Gastroesophageal sphincter (tissue), 4 donors: ENCODE data around the gene NUP210. TPM values are rescaled to one million over a fixed set of nuclear protein-coding genes. Genes with fewer than 3 reads are reported as not detected.

Experiments
- ATAC-seq: fragments of 150-250 bp; one replicate; pipeline ENCODE4 v1.9.1; 2016; ENCODE audit warnings: mild to moderate bottlenecking, moderate library complexity
- H3K27ac ChIP-seq, 4 donors: fragments of 200-600 bp; sonication (generic) in 3 of 4; 1 replicate in 3 of 4; 2 replicates in 1 of 4; pipeline ENCODE4 v1.5.1; 2016 to 2019
- H3K27me3 ChIP-seq: fragments of 200-600 bp; sonication (generic); one replicate; pipeline ENCODE4 v1.5.1; 2019
- H3K36me3 ChIP-seq, 2 donors: fragments of 200-600 bp; sonication (generic); one replicate each; pipeline ENCODE4 v1.5.1; 2019; ENCODE audit warnings: control low read depth in 1 of 2
- H3K4me1 ChIP-seq, 3 donors: fragments of 200-600 bp; sonication (generic); 1 replicate in 2 of 3; 2 replicates in 1 of 3; pipeline ENCODE4 v1.5.1; 2016 to 2019; ENCODE audit warnings: control low read depth in 2 of 3
- H3K4me3 ChIP-seq, 2 donors: fragments of 200-600 bp; sonication (generic); one replicate each; pipeline ENCODE4 v1.5.1; 2019; ENCODE audit warnings: mild to moderate bottlenecking in 1 of 2, moderate library complexity in 1 of 2
- H3K9me3 ChIP-seq, 3 donors: fragments of 200-600 bp; sonication (generic); one replicate each; pipeline ENCODE4 v1.5.1; 2017 to 2019; ENCODE audit warnings: control low read depth in 2 of 3
- EP300 ChIP-seq: sonication (generic); formaldehyde crosslinking; IDR thresholded peaks from one replicate; pipeline ENCODE4 v1.6.1; 2017; ENCODE audit warnings: antibody characterized with exemption, mild to moderate bottlenecking
- POLR2A ChIP-seq, 2 donors: fragments of 450-650 bp; IDR thresholded peaks; one replicate each; pipeline ENCODE4 v1.6.1; 2017; ENCODE audit warnings: antibody characterized with exemption in 2 of 2, mild to moderate bottlenecking in 2 of 2, moderate library complexity in 1 of 2
- POLR2AphosphoS5 ChIP-seq: sonication (generic); formaldehyde crosslinking; IDR thresholded peaks from one replicate; pipeline ENCODE4 v1.6.1; 2017; ENCODE audit warnings: antibody characterized with exemption
- WGBS, 2 donors: methylation state at CpG; one replicate each; pipeline ENCODE4 v1.1.5; 2018; ENCODE audit warnings: low coverage in 1 of 2; 5-methylcytosine and 5-hydroxymethylcytosine counted together
- total RNA-seq, 4 donors: library from RNA; depleted of rRNA; stranded (reverse); fragments of >200 nt; gene quantifications; one replicate each; pipeline ENCODE4 v1.1.0, GENCODE V29; 2016
- TF ChIP-seq, protein P1 (sequence below), 4 experiments: fragments of 200-600 bp in 2 of 4; fragments of 450-650 bp in 2 of 4; sonication (generic) in 1 of 4; IDR thresholded peaks; one replicate each; pipeline ENCODE4 v1.5.1; 2017 to 2019; ENCODE audit warnings: antibody characterized with exemption in 4 of 4, mild to moderate bottlenecking in 2 of 4, moderate library complexity in 2 of 4

NUP210 gene
- total RNA-seq, 4 donors from 2014 or later, result 3.0 to 6.2 (median 4.5) TPM

DNA sequence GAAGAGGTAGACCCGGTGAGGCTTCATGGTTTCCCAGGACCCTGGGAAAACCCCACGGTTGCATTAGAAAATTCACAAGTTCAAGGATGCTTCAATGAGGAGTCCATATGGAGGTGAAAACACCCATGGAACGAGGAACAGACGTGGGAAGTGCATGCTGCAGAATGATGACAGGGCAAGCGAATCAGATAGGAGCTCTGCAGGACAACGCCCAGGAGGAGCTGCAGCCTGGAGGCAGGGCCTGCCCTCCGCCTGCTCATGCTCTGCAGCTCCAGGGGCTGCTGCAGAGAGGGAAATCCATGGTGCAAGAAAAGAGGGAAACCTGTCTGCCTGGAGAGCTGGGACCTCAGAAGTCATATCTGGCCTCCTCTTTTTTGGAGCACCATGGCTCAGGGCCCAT, 61.5 kb downstream of the NUP210 start:
- no peak for TF ChIP-seq POLR2AphosphoS5
- TF ChIP-seq, protein P1, sequence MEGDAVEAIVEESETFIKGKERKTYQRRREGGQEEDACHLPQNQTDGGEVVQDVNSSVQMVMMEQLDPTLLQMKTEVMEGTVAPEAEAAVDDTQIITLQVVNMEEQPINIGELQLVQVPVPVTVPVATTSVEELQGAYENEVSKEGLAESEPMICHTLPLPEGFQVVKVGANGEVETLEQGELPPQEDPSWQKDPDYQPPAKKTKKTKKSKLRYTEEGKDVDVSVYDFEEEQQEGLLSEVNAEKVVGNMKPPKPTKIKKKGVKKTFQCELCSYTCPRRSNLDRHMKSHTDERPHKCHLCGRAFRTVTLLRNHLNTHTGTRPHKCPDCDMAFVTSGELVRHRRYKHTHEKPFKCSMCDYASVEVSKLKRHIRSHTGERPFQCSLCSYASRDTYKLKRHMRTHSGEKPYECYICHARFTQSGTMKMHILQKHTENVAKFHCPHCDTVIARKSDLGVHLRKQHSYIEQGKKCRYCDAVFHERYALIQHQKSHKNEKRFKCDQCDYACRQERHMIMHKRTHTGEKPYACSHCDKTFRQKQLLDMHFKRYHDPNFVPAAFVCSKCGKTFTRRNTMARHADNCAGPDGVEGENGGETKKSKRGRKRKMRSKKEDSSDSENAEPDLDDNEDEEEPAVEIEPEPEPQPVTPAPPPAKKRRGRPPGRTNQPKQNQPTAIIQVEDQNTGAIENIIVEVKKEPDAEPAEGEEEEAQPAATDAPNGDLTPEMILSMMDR (IDR thresholded peaks at IDR 0.05), result no peak
- no peak for TF ChIP-seq POLR2A (IDR thresholded peaks at IDR 0.05)
- WGBS, 2 donors, result 82 to 83% methylated on average over 4 of the region's 7 CpGs
- H3K4me3 ChIP-seq, result no peak overlapping the region
- ATAC-seq, result no peak
- H3K27ac ChIP-seq, result no peak overlapping the region
- no peaks in the 10 kb centered on the region for H3K4me1 ChIP-seq
- H3K9me3 ChIP-seq, result no peaks in the 10 kb centered on the region
- peaks cover 0 to 90% of the 10 kb centered on the region in 2 donors for H3K36me3 ChIP-seq
- no peaks in the 10 kb centered on the region for H3K27me3 ChIP-seq

DNA sequence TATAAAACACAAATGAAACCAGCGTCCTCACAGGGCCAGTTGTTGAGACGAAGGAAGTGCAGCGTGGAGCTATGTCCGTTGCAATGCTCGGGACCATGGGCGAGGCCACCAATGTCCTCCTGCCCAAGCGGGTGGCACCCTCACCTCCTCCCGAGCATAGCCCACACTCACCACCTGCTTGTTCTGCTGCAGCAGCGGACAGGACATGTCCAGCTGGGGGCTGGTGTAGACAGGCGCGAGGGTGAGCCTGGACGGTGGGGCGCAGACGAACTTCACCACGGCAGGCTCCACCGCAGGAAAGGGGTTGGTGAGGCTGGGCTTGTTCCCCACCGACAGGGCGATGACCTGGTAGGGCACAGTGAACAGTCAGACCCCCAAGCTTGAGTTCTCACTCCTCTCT, 62.1 kb downstream of the NUP210 start:
- 86 to 97% methylated on average over 2 to 5 of the region's 18 CpGs for WGBS, 2 donors
- H3K4me3 ChIP-seq, result no peak overlapping the region
- no peak for TF ChIP-seq EP300
- TF ChIP-seq, protein P1 (IDR thresholded peaks at IDR 0.05), result no peak
- no peak for TF ChIP-seq POLR2A (IDR thresholded peaks at IDR 0.05)
- peaks cover 0 to 90% of the 10 kb centered on the region in 2 donors for H3K36me3 ChIP-seq
- no peak overlapping the region for H3K27ac ChIP-seq
- no peaks in the 10 kb centered on the region for H3K4me1 ChIP-seq
- ATAC-seq, result no peak
- no peaks in the 10 kb centered on the region for H3K27me3 ChIP-seq
- H3K9me3 ChIP-seq, result no peaks in the 10 kb centered on the region

DNA sequence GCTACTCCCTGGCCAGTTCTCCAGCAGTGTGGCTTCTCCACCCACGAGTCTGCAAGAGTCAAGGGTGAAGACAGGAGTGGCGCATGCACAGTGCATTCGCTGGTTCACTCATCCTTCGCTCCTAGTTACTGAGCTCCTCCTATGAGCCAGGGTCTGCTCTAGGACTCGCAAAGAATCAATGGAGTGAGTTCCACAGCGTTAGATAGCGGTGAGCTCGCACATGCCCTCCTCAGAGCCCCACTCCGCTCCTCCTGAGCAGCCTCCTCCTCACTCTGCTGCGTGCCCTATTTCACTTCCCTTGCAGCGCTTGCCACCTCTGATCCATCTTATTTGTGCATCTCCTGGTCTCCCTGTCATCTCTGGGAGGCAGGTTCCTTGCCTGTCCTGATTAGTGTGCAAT, 63.0 kb downstream of the NUP210 start:
- Histone ChIP-seq H3K27ac (no peak overlapping the region), H3K9me3 (no peaks in the 10 kb centered on the region), H3K36me3 (peaks cover 0 to 90% of the 10 kb centered on the region in 2 donors), H3K27me3 (no peaks in the 10 kb centered on the region), H3K4me3 (no peak overlapping the region), H3K4me1 (no peaks in the 10 kb centered on the region)
- 77 to 86% methylated on average over 7 to 11 of the region's 11 CpGs for WGBS, 2 donors
- TF ChIP-seq POLR2AphosphoS5 (no peak), EP300 (no peak), POLR2A (IDR thresholded peaks at IDR 0.05) (no peak)
- TF ChIP-seq, protein P1 (IDR thresholded peaks at IDR 0.05), result no peak
- no peak for ATAC-seq

DNA sequence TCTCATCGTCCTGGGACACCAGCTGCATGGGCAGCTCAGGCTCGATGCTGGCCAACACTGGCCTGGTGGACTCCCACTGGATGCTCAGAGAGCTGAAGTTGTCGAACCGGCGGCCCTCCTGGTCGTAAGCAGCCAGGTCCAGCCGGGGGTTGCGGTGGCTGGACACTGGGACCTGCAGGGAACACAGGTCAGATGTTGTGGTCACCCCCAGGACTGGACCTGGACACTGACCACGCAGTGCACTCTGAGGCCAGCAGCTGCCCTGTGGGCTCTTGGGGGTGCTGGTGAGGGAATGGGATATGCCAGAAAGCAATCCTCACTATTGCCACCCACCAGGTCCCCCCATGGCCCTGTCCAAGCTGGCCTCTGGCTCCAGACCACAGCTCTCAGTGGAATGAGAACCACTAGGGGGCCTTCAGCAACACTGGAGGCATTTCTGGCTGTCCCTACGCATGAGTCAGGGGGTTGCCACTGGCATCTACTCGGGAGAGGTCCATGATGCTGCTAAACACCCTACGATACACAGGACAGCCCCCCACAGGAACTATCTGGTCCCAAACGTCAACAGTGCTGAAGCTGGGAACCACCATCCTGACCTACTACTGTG, 66.1 kb downstream of the NUP210 start:
- Histone ChIP-seq H3K27ac (no peak overlapping the region), H3K36me3 (peaks cover 0 to 81% of the 10 kb centered on the region in 2 donors), H3K27me3 (no peaks in the 10 kb centered on the region), H3K9me3 (no peaks in the 10 kb centered on the region), H3K4me1 (no peaks in the 10 kb centered on the region), H3K4me3 (no peak overlapping the region)
- ATAC-seq, result no peak
- TF ChIP-seq, protein P1 (IDR thresholded peaks at IDR 0.05), result peak in 1 of 4 experiments; percentile 4
- TF ChIP-seq POLR2AphosphoS5, result no peak
- WGBS, 2 donors, result 59 to 70% methylated on average over 2 to 4 of the region's 13 CpGs

DNA sequence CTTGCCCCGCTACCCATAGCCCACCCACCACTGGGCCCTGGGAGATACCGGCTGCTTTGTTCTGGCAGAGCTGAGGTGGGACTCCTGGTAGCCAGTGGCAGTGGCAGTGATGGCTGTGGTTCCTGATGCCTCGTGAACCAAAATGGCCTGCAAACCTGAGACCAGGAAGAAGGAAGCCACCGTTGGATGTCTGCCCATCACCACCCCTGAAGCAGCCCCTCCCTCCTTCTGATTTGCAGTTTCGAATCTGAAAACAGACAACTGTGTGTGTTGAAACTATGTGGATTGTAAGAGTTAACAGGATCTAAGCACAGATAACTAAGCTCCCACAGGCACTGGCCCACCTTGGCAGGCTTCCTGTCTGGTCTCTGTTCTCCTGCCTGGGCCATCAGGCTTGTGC, 66.6 kb downstream of the NUP210 start:
- Histone ChIP-seq H3K4me3 (no peak overlapping the region), H3K27ac (no peak overlapping the region), H3K4me1 (no peaks in the 10 kb centered on the region), H3K36me3 (peaks cover 0 to 81% of the 10 kb centered on the region in 2 donors), H3K27me3 (no peaks in the 10 kb centered on the region), H3K9me3 (no peaks in the 10 kb centered on the region)
- WGBS, 2 donors, result 88% methylated on average over 4 of the region's 5 CpGs; no CpG with 5 or more reads in 1 of the 2 donors
- ATAC-seq, result no peak
- no peak for TF ChIP-seq POLR2A (IDR thresholded peaks at IDR 0.05)
- no peak for TF ChIP-seq POLR2AphosphoS5
- no peak for TF ChIP-seq EP300
- TF ChIP-seq, protein P1 (IDR thresholded peaks at IDR 0.05), result no peak
